IMR-90 (cell line): ENCODE measurements around the gene ARHGAP45. TPM values are rescaled to one million over a fixed set of nuclear protein-coding genes. Genes with fewer than 3 reads are reported as not detected.

ENCODE experiments used
- ATAC-seq: fragments of 200-7000 bp; cut with Tn5 transposase; 2 replicates; pipeline ENCODE4 v1.9.1; 2020; ENCODE audit warnings: low read depth, mild to moderate bottlenecking, moderate library complexity
- BruUV-seq: library from RNA; stranded (reverse); fragments of 400-500 nt; replicated peaks from 2 replicates; lab custom pipeline; 2021; lab: Mats Ljungman, UMichigan
- CTCF ChIA-PET: fragments of 300-600 bp; formaldehyde crosslinking; extraction: SDS; loops from one replicate; lab custom pipeline; 2021; ENCODE audit warnings: antibody characterized with exemption; lab: Yijun Ruan, JAX
- POLR2A ChIA-PET: fragments of 300-600 bp; sonication (Branson Sonifier 250); formaldehyde crosslinking; loops from one replicate; lab custom pipeline; 2022; ENCODE audit warnings: antibody characterized with exemption; ENCODE audit not compliant: unreplicated experiment; lab: Charles Lee
- DNase-seq: peaks from one replicate; pipeline ENCODE4 v3.0.0; 2013
- H2AFZ ChIP-seq: replicated peaks from 2 replicates; pipeline ENCODE3; 2013; ENCODE audit warnings: low read length, mild to moderate bottlenecking; ENCODE audit not compliant: poor library complexity
- H2AK5ac ChIP-seq: 2 replicates; pipeline ENCODE4 v1.6.1; 2013; ENCODE audit warnings: low read depth, low read length, inconsistent platforms
- H2AK9ac ChIP-seq: replicated peaks from 2 replicates; pipeline ENCODE3; 2013; ENCODE audit warnings: mild to moderate bottlenecking, low read depth, low read length, moderate library complexity; ENCODE audit not compliant: poor library complexity
- H2BK120ac ChIP-seq: 2 replicates; pipeline ENCODE4 v1.6.1; 2013; ENCODE audit warnings: low read depth, low read length, inconsistent platforms
- H2BK15ac ChIP-seq: 3 replicates; pipeline ENCODE4 v1.6.1; 2013; ENCODE audit warnings: low read depth, low read length, inconsistent platforms
- H2BK20ac ChIP-seq: 2 replicates; pipeline ENCODE4 v1.6.1; 2013; ENCODE audit warnings: low read depth, mild to moderate bottlenecking, inconsistent platforms, low read length, moderate library complexity
- H2BK5ac ChIP-seq: 2 replicates; pipeline ENCODE4 v1.6.1; 2013; ENCODE audit warnings: mild to moderate bottlenecking, low read depth, low read length, inconsistent platforms; ENCODE audit not compliant: poor library complexity, severe bottlenecking
- H3K14ac ChIP-seq: replicated peaks from 2 replicates; pipeline ENCODE4 v1.6.1; 2013; ENCODE audit warnings: low read depth, low read length, inconsistent platforms
- H3K18ac ChIP-seq: 2 replicates; pipeline ENCODE4 v1.6.1; 2013; ENCODE audit warnings: low read depth, low read length, control low read depth
- H3K23ac ChIP-seq: 2 replicates; pipeline ENCODE4 v1.6.1; 2013; ENCODE audit warnings: low read depth, low read length, inconsistent platforms
- H3K27ac ChIP-seq: 2 replicates; pipeline ENCODE4 v1.5.1; 2013; ENCODE audit warnings: mild to moderate bottlenecking, control low read depth, low read length; ENCODE audit not compliant: insufficient read depth
- H3K27me3 ChIP-seq: 2 replicates; pipeline ENCODE4 v1.6.1; 2013; ENCODE audit warnings: low read length; ENCODE audit not compliant: control insufficient read depth, insufficient read depth
- H3K36me3 ChIP-seq: 2 replicates; pipeline ENCODE4 v1.6.1; 2013; ENCODE audit warnings: low read length, mixed read lengths; ENCODE audit not compliant: control insufficient read depth, insufficient read depth
- H3K4ac ChIP-seq: 2 replicates; pipeline ENCODE4 v1.6.1; 2013; ENCODE audit warnings: low read depth, low read length, inconsistent platforms
- H3K4me1 ChIP-seq: 2 replicates; pipeline ENCODE4 v1.6.1; 2013; ENCODE audit warnings: low read length, mixed read lengths; ENCODE audit not compliant: control insufficient read depth, insufficient read depth
- H3K4me2 ChIP-seq: 2 replicates; pipeline ENCODE4 v1.6.1; 2013; ENCODE audit warnings: low read depth, mild to moderate bottlenecking, control low read depth, low read length, moderate library complexity
- H3K4me3 ChIP-seq: 2 replicates; pipeline ENCODE4 v1.5.1; 2013; ENCODE audit warnings: low read depth, mild to moderate bottlenecking, control low read depth, low read length, moderate library complexity; ENCODE audit not compliant: insufficient read depth
- H3K56ac ChIP-seq: 2 replicates; pipeline ENCODE4 v1.6.1; 2013; ENCODE audit warnings: low read length, inconsistent platforms; ENCODE audit not compliant: insufficient read depth; ENCODE audit errors: extremely low read depth
- H3K79me1 ChIP-seq, 2 experiments: 2 replicates each; pipeline ENCODE4 v1.6.1; 2013; ENCODE audit warnings: low read length in 2 of 2, inconsistent platforms in 1 of 2, low read depth in 1 of 2
- H3K9ac ChIP-seq: 2 replicates; pipeline ENCODE4 v1.6.1; 2013; ENCODE audit warnings: low read depth, low read length, control low read depth
- H3K9me1 ChIP-seq: 2 replicates; pipeline ENCODE4 v1.6.1; 2013; ENCODE audit warnings: low read length, inconsistent platforms; ENCODE audit not compliant: insufficient read depth
- H3K9me3 ChIP-seq: 2 replicates; pipeline ENCODE4 v1.6.1; 2013; ENCODE audit warnings: low read length; ENCODE audit not compliant: control insufficient read depth, insufficient read depth
- H4K20me1 ChIP-seq: 2 replicates; pipeline ENCODE4 v1.6.1; 2013; ENCODE audit warnings: low read length, inconsistent platforms; ENCODE audit not compliant: insufficient read depth
- H4K5ac ChIP-seq: 2 replicates; pipeline ENCODE4 v1.6.1; 2013; ENCODE audit warnings: mild to moderate bottlenecking, low read depth, low read length, control low read depth
- H4K8ac ChIP-seq, 2 experiments: 2 replicates each; pipeline ENCODE4 v1.6.1; 2013; ENCODE audit warnings: low read depth in 2 of 2, low read length in 2 of 2, control low read depth in 1 of 2, inconsistent platforms in 1 of 2
- H4K91ac ChIP-seq: 2 replicates; pipeline ENCODE4 v1.6.1; 2013; ENCODE audit warnings: low read depth, low read length, inconsistent platforms; ENCODE audit not compliant: insufficient read depth
- BHLHE40 ChIP-seq: fragments of 150-350 bp; IDR thresholded peaks from 2 replicates; pipeline ENCODE4 v1.6.1; 2016; ENCODE audit warnings: mild to moderate bottlenecking, low read depth, low read length
- CEBPB ChIP-seq: IDR thresholded peaks from 2 replicates; pipeline ENCODE4 v1.6.1; 2012; ENCODE audit warnings: low read depth, low read length, improper control_type of control experiment
- CHD1 ChIP-seq: IDR thresholded peaks from 2 replicates; pipeline ENCODE4 v1.6.1; 2012; ENCODE audit warnings: low read depth, low read length, improper control_type of control experiment
- CTCF ChIP-seq: conservative IDR thresholded peaks from 2 replicates; pipeline ENCODE4 v1.5.1; 2012; ENCODE audit warnings: mild to moderate bottlenecking, low read depth, low read length, improper control_type of control experiment
- FOS ChIP-seq: fragments of 150-350 bp; IDR thresholded peaks from 2 replicates; pipeline ENCODE4 v1.6.1; 2016; ENCODE audit warnings: low read depth, low read length
- MAFK ChIP-seq: IDR thresholded peaks from 2 replicates; pipeline ENCODE4 v1.6.1; 2012; ENCODE audit warnings: low read depth, low read length, improper control_type of control experiment
- MAZ ChIP-seq: IDR thresholded peaks from 2 replicates; pipeline ENCODE4 v1.6.1; 2012; ENCODE audit warnings: low read depth, mild to moderate bottlenecking, low read length, improper control_type of control experiment, moderate library complexity, borderline replicate concordance
- MXI1 ChIP-seq: IDR thresholded peaks from 2 replicates; pipeline ENCODE4 v1.6.1; 2012; ENCODE audit warnings: low read depth, mild to moderate bottlenecking, low read length, moderate library complexity, borderline replicate concordance
- NFE2L2 ChIP-seq: fragments of 150-350 bp; IDR thresholded peaks from 2 replicates; pipeline ENCODE4 v1.6.1; 2016; ENCODE audit warnings: low read depth, mild to moderate bottlenecking, low read length
- POLR2A ChIP-seq: IDR thresholded peaks from 2 replicates; pipeline ENCODE4 v1.6.1; 2012; ENCODE audit warnings: mild to moderate bottlenecking, low read depth, low read length
- RAD21 ChIP-seq: IDR thresholded peaks from 2 replicates; pipeline ENCODE4 v1.6.1; 2012; ENCODE audit warnings: low read length, improper control_type of control experiment
- RCOR1 ChIP-seq: IDR thresholded peaks from 2 replicates; pipeline ENCODE4 v1.6.1; 2012; ENCODE audit warnings: mild to moderate bottlenecking, low read length, improper control_type of control experiment; ENCODE audit not compliant: insufficient replicate concordance
- SMC3 ChIP-seq: fragments of 150-350 bp; IDR thresholded peaks from 2 replicates; pipeline ENCODE4 v1.6.1; 2016; ENCODE audit warnings: low read depth, mild to moderate bottlenecking, antibody characterized with exemption, low read length, moderate library complexity
- WGBS, 2 experiments: methylation state at CpG; one replicate each; pipeline versions ENCODE4 v1.1.5 to v1.1.7; 2013; ENCODE audit warnings: missing lambda C conversion rate in 2 of 2; ENCODE audit not compliant: insufficient read length in 1 of 2; ENCODE audit errors: extremely low coverage in 2 of 2; 5-methylcytosine and 5-hydroxymethylcytosine counted together
- dilution Hi-C: fragments of 300-500 bp; cut with HindIII; formaldehyde crosslinking; loops from one replicate; pipeline ENCODE4 v1.14.3; 2018; ENCODE audit warnings: low sequenced_read_pairs; ENCODE audit not compliant: unreplicated experiment
- in situ Hi-C: fragments of 300-500 bp; cut with MboI; formaldehyde crosslinking; loops from 3 replicates; pipeline ENCODE4 v1.14.3; 2019; ENCODE audit warnings: low sequenced_read_pairs, inconsistent platforms, mixed read lengths
- intact Hi-C: fragments of 100-400 bp; cut with micrococcal nuclease; formaldehyde crosslinking; loops from 2 replicates; pipeline ENCODE4 v1.10.0; 2022
- polyA plus RNA-seq, 3 experiments: library from polyadenylated mRNA; depleted of rRNA; stranded (reverse); fragments of >200 nt; gene quantifications; 2 replicates each; pipeline ENCODE4 v1.2.3, GENCODE V29; 2012; ENCODE audit warnings: low replicate concordance in 1 of 3
- total RNA-seq: library from RNA; depleted of rRNA; stranded (reverse); fragments of >200 nt; gene quantifications from 2 replicates; pipeline ENCODE4 v1.2.3, GENCODE V29; 2012
- TF ChIP-seq, protein P1 (sequence below): fragments of 150-350 bp; IDR thresholded peaks from 2 replicates; pipeline ENCODE4 v1.6.1; 2017; ENCODE audit warnings: mild to moderate bottlenecking, antibody characterized with exemption, low read length, low read depth
- TF ChIP-seq, protein P2 (sequence below): fragments of 150-350 bp; IDR thresholded peaks from 2 replicates; pipeline ENCODE4 v1.6.1; 2016; ENCODE audit warnings: low read depth, mild to moderate bottlenecking, low read length, moderate library complexity, borderline replicate concordance

Gene ARHGAP45
- total and polyA plus RNA-seq, 2 of the 4 experiments (the other 2 are of a cell fraction): 1.3 to 1.7 TPM

- Histone ChIP-seq H3K9me1 (no peaks in the 10 kb centered on the region), H3K4me3 (no peak overlapping the region), H2BK20ac (no peak overlapping the region), H4K91ac (no peak overlapping the region), H3K14ac (no peak overlapping the region), H2AK5ac (no peak overlapping the region), H3K79me1 (peaks cover 0 to 6% of the 10 kb centered on the region in 2 experiments; a peak in 2 of 4 replicates), H3K4ac (no peak overlapping the region), H3K56ac (no peak overlapping the region), H2BK15ac (no peak overlapping the region), H3K27me3 (no peaks in the 10 kb centered on the region), H3K23ac (no peak overlapping the region), H2AK9ac (no peak overlapping the region), H3K36me3 (peaks cover 13% of the 10 kb centered on the region), H4K5ac (no peak overlapping the region), H3K4me1 (peaks cover 7% of the 10 kb centered on the region; the same call in 1 of the 2 replicates), H4K8ac (no peak overlapping the region), H2BK5ac (no peak overlapping the region), H4K20me1 (peaks cover 19% of the 10 kb centered on the region), H3K18ac (no peak overlapping the region), H2AFZ (no peak overlapping the region), H3K9ac (no peak overlapping the region), H3K9me3 (no peaks in the 10 kb centered on the region), H3K4me2 (no peak overlapping the region), H3K27ac (no peak overlapping the region), H2BK120ac (no peak overlapping the region)
- ATAC-seq (no peak), DNase-seq (no peak)
- POLR2A ChIA-PET: interaction anchor here (0.6 kb wide), 1 partner anchor 51 kb away, joined by 5 read pairs; no protein-coding TSS in a partner anchor
- CTCF ChIA-PET: no interaction called here
- dilution Hi-C loops (no loop called here), in situ Hi-C loops (no loop called here), intact Hi-C loops (no loop called here)
- no TSS peak for BruUV-seq
- 20% methylated on average over 1 of the region's 23 CpGs; no CpG with 5 or more reads in 1 of the 2 experiments for WGBS, 2 experiments
- no peak for TF ChIP-seq POLR2A
- TF ChIP-seq MAZ: no peak
- no peak for TF ChIP-seq RAD21
- TF ChIP-seq SMC3: no peak
- TF ChIP-seq MXI1: no peak
- no peak for TF ChIP-seq CHD1
- TF ChIP-seq BHLHE40: no peak
- TF ChIP-seq FOS: no peak
- TF ChIP-seq CEBPB: no peak
- TF ChIP-seq CTCF: no peak
- TF ChIP-seq, protein P1, sequence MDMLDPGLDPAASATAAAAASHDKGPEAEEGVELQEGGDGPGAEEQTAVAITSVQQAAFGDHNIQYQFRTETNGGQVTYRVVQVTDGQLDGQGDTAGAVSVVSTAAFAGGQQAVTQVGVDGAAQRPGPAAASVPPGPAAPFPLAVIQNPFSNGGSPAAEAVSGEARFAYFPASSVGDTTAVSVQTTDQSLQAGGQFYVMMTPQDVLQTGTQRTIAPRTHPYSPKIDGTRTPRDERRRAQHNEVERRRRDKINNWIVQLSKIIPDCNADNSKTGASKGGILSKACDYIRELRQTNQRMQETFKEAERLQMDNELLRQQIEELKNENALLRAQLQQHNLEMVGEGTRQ: no peak
- TF ChIP-seq MAFK: no peak
- TF ChIP-seq, protein P2, sequence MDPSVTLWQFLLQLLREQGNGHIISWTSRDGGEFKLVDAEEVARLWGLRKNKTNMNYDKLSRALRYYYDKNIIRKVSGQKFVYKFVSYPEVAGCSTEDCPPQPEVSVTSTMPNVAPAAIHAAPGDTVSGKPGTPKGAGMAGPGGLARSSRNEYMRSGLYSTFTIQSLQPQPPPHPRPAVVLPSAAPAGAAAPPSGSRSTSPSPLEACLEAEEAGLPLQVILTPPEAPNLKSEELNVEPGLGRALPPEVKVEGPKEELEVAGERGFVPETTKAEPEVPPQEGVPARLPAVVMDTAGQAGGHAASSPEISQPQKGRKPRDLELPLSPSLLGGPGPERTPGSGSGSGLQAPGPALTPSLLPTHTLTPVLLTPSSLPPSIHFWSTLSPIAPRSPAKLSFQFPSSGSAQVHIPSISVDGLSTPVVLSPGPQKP: no peak
- TF ChIP-seq RCOR1: no peak
- TF ChIP-seq NFE2L2: no peak
These were observed 24.1 kb upstream of the ARHGAP45 start for GRCh38 chr19:1042689-1043511.
